AG09309 (cell line): Measurements from ENCODE around the gene REM2.

Source experiments
- DNase-seq: peaks from one replicate; pipeline ENCODE4 v3.0.0-alpha.2; 2010; ENCODE audit warnings: low read depth
- H3K4me3 ChIP-seq: 2 replicates; pipeline ENCODE4 v1.5.1; 2011; ENCODE audit warnings: mild to moderate bottlenecking, low read depth, low read length, moderate library complexity; ENCODE audit not compliant: control insufficient read depth
- TF ChIP-seq, protein P1 (sequence below): IDR thresholded peaks from 2 replicates; pipeline ENCODE4 v1.5.1; 2011; ENCODE audit warnings: mild to moderate bottlenecking, low read depth, low read length, inconsistent platforms; ENCODE audit not compliant: insufficient read depth, control insufficient read depth; ENCODE audit errors: missing control alignments

Gene REM2

DNA sequence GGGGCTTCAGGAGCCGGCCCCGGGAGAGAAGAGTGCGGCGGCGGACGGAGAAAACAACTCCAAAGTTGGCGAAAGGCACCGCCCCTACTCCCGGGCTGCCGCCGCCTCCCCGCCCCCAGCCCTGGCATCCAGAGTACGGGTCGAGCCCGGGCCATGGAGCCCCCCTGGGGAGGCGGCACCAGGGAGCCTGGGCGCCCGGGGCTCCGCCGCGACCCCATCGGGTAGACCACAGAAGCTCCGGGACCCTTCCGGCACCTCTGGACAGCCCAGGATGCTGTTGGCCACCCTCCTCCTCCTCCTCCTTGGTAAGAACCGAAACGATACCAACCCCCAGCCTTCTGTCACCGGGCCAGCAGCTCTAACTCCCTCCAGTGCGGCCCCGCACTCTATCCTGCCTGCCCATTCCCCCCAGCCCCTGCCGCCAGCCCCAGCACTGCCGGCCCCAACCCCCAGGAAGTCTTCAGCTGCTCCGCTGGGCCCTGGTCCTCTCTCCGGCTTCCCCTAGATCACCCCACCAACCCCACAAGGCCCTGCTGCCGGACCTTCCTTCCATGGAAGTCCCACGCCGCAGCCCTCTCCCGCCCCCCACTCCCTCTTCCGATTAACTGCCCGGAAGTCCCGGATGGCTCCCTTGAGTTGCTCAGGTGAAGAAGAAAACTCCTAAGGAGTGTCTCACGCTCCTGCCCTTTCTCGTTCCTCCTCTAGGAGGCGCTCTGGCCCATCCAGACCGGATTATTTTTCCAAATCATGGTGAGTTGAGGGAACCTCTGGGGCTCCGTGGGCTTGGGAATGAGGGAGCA, 10.8 kb upstream of the REM2 start:
- H3K4me3 ChIP-seq, result peak overlapping the region; percentile 81
- DNase-seq, result no peak
- TF ChIP-seq, protein P1, sequence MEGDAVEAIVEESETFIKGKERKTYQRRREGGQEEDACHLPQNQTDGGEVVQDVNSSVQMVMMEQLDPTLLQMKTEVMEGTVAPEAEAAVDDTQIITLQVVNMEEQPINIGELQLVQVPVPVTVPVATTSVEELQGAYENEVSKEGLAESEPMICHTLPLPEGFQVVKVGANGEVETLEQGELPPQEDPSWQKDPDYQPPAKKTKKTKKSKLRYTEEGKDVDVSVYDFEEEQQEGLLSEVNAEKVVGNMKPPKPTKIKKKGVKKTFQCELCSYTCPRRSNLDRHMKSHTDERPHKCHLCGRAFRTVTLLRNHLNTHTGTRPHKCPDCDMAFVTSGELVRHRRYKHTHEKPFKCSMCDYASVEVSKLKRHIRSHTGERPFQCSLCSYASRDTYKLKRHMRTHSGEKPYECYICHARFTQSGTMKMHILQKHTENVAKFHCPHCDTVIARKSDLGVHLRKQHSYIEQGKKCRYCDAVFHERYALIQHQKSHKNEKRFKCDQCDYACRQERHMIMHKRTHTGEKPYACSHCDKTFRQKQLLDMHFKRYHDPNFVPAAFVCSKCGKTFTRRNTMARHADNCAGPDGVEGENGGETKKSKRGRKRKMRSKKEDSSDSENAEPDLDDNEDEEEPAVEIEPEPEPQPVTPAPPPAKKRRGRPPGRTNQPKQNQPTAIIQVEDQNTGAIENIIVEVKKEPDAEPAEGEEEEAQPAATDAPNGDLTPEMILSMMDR, result peak; percentile 94

DNA sequence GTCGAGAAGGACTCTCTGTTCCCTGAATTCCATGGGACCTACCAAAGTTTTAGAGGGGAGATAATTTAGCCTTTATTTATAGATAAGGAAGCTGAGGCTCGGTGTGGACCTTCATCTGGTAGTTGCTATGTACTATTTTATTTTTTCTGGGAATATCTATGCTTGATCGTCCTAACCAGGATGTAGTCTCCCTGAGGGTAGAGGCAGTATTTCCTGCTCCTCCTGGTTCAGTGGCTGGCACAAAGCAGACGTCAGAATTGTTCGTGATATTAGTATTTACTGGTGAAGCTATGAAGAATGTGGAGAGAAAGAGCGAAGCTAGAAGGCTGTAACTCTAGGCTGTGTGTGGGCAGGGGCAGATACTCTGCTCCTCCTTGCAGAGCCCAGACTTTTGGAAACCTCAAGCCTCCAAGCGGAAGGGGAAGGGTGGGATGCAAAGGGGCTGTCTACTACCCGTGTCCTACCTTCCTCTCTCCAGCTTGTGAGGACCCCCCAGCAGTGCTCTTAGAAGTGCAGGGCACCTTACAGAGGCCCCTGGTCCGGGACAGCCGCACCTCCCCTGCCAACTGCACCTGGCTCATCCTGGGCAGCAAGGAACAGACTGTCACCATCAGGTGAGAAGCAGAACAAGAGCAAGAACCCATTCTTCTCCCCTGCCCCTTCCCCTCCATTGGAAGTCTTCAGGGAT, 10.0 kb upstream of the REM2 start:
- H3K4me3 ChIP-seq, result peak overlapping the region; percentile 81

DNA sequence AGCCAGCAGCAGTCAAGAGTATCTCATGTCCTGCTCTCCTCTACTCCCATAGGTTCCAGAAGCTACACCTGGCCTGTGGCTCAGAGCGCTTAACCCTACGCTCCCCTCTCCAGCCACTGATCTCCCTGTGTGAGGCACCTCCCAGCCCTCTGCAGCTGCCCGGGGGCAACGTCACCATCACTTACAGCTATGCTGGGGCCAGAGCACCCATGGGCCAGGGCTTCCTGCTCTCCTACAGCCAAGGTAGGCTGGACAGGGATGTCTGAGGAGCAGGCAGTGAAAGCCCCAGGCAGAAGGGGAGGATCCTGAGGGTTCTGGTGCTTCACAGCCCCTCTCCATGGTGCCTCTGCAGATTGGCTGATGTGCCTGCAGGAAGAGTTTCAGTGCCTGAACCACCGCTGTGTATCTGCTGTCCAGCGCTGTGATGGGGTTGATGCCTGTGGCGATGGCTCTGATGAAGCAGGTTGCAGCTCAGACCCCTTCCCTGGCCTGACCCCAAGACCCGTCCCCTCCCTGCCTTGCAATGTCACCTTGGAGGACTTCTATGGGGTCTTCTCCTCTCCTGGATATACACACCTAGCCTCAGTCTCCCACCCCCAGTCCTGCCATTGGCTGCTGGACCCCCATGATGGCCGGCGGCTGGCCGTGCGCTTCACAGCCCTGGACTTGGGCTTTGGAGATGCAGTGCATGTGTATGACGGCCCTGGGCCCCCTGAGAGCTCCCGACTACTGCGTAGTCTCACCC, 7.8 kb upstream of the REM2 start:
- H3K4me3 ChIP-seq, result no peak overlapping the region
- TF ChIP-seq, protein P1, result no peak
- no peak for DNase-seq

More for the DNA sequence above, 10.0 kb upstream of the REM2 start:
- TF ChIP-seq, protein P1, result no peak
- no peak for DNase-seq

DNA sequence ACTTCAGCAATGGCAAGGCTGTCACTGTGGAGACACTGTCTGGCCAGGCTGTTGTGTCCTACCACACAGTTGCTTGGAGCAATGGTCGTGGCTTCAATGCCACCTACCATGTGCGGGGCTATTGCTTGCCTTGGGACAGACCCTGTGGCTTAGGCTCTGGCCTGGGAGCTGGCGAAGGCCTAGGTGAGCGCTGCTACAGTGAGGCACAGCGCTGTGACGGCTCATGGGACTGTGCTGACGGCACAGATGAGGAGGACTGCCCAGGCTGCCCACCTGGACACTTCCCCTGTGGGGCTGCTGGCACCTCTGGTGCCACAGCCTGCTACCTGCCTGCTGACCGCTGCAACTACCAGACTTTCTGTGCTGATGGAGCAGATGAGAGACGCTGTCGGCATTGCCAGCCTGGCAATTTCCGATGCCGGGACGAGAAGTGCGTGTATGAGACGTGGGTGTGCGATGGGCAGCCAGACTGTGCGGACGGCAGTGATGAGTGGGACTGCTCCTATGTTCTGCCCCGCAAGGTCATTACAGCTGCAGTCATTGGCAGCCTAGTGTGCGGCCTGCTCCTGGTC, 7.2 kb upstream of the REM2 start:
- DNase-seq, result no peak
- no peak overlapping the region for H3K4me3 ChIP-seq
- TF ChIP-seq, protein P1, result no peak

DNA sequence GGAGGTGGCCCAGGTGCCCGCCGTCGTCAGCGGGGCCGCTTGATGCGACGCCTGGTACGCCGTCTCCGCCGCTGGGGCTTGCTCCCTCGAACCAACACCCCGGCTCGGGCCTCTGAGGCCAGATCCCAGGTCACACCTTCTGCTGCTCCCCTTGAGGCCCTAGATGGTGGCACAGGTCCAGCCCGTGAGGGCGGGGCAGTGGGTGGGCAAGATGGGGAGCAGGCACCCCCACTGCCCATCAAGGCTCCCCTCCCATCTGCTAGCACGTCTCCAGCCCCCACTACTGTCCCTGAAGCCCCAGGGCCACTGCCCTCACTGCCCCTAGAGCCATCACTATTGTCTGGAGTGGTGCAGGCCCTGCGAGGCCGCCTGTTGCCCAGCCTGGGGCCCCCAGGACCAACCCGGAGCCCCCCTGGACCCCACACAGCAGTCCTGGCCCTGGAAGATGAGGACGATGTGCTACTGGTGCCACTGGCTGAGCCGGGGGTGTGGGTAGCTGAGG, 6.0 kb upstream of the REM2 start:
- TF ChIP-seq, protein P1, result no peak
- no peak overlapping the region for H3K4me3 ChIP-seq
- no peak for DNase-seq
